Frontal cortex (tissue), 4 donors: Measurements from ENCODE around the gene HSF2BP. TPM values are rescaled to one million over a fixed set of nuclear protein-coding genes. Genes with fewer than 3 reads are reported as not detected.
"Not testable (repeated sequence)": the region's sequence is repeated elsewhere in the genome, so short reads cannot be mapped to it uniquely, and the experiment has no call there.

Experiments used
- DNase-seq, 2 donors: peaks; one replicate each; pipeline ENCODE4 v3.0.0; 2012; ENCODE audit warnings: low spot score in 2 of 2
- FAIRE-seq: peaks from 2 replicates; lab custom pipeline; 2012; peaks lifted over from hg19 to GRCh38; lab: Jason Lieb, UNC
- total RNA-seq: library from RNA; depleted of rRNA; stranded (reverse); fragments of >200 nt; gene quantifications from one replicate; pipeline ENCODE4 v1.2.3, GENCODE V29; 2014
- donor health status: control.
- donor health status: control.
- donor health status: control.

Gene HSF2BP
- total RNA-seq, 1 donor from 2014 or later, result 2.0 TPM

GRCh38 chr21:43603233-43603626 lies 56.1 kb downstream of the HSF2BP start:
- no peak for FAIRE-seq
- no peak for DNase-seq

- FAIRE-seq, result no peak
- DNase-seq, result no peak
These were observed 56.7 kb downstream of the HSF2BP start for GRCh38 chr21:43602266-43603232.

- FAIRE-seq, result no peak
These were observed 58.5 kb downstream of the HSF2BP start for GRCh38 chr21:43600642-43601402.

GRCh38 chr21:43599728-43600127 lies 59.6 kb downstream of the HSF2BP start:
- DNase-seq (no peak), FAIRE-seq (no peak)

More at GRCh38 chr21:43600642-43601402, 58.5 kb downstream of the HSF2BP start:
- no peak for DNase-seq

- no peak for DNase-seq
- FAIRE-seq, result no peak
These were observed 60.7 kb downstream of the HSF2BP start for GRCh38 chr21:43598416-43599120.

GRCh38 chr21:43597540-43598250 lies 61.6 kb downstream of the HSF2BP start:
- no peak for DNase-seq
- FAIRE-seq, result no peak

GRCh38 chr21:43597052-43597451 lies 62.2 kb downstream of the HSF2BP start:
- no peak for DNase-seq

GRCh38 chr21:43596616-43597015 lies 62.7 kb downstream of the HSF2BP start:
- no peak for FAIRE-seq
- DNase-seq, result no peak

More at GRCh38 chr21:43597052-43597451, 62.2 kb downstream of the HSF2BP start:
- no peak for FAIRE-seq

GRCh38 chr21:43595769-43596168 lies 63.5 kb downstream of the HSF2BP start:
- FAIRE-seq, DNase-seq: not testable (repeated sequence)

GRCh38 chr21:43593078-43593477 lies 66.2 kb downstream of the HSF2BP start:
- FAIRE-seq (no peak), DNase-seq (no peak)

GRCh38 chr21:43591571-43591970 lies 67.7 kb downstream of the HSF2BP start:
- no peak for FAIRE-seq
- DNase-seq, result no peak

GRCh38 chr21:43590194-43590593 lies 69.1 kb downstream of the HSF2BP start:
- no peak for DNase-seq
- FAIRE-seq, result no peak

GRCh38 chr21:43588957-43589356 lies 70.3 kb downstream of the HSF2BP start:
- FAIRE-seq (no peak), DNase-seq (no peak)

GRCh38 chr21:43585924-43586413 lies 73.3 kb downstream of the HSF2BP start:
- FAIRE-seq (no peak), DNase-seq (no peak)

- DNase-seq, result no peak
- no peak for FAIRE-seq
These were observed 73.8 kb downstream of the HSF2BP start for GRCh38 chr21:43585514-43585913.

- no peak for FAIRE-seq
- DNase-seq, result no peak
These were observed 77.8 kb downstream of the HSF2BP start for GRCh38 chr21:43581453-43581852.

- DNase-seq, result no peak
- no peak for FAIRE-seq
These were observed 80.5 kb downstream of the HSF2BP start for GRCh38 chr21:43578677-43579303.

- DNase-seq, result no peak
- no peak for FAIRE-seq
These were observed 83.8 kb downstream of the HSF2BP start for GRCh38 chr21:43575473-43575844.
